Measurements from ENCODE around the gene PCSK5.
A peak's percentile ranks its signal among the peaks of the same experiment; 100 is the strongest.

PCSK5 gene

GRCh38 chr9:75890472-75891276, at the start of gene PCSK5:
PCSK5 (plus strand) TSS chr9:75890673; CDS start chr9:75891182, 509 bp downstream.
- H3K4me3 ChIP-seq (ENCODE audit: low read length), result peak within 1 kb of the TSS; percentile 75
- peak; percentile 93 for DNase-seq (ENCODE audit: low read depth)
- TF ChIP-seq CTCF (IDR thresholded peaks at IDR 0.05; ENCODE audit: insufficient read depth, low read depth, low read length, missing control alignments), result no peak

GRCh38 chr9:75844321-75844720, 46.2 kb upstream of the PCSK5 start:
- TF ChIP-seq CTCF (IDR thresholded peaks at IDR 0.05; ENCODE audit: insufficient read depth, low read depth, low read length, missing control alignments), result no peak
- no peak overlapping the region for H3K4me3 ChIP-seq (ENCODE audit: low read length)
- DNase-seq (ENCODE audit: low read depth), result no peak

GRCh38 chr9:75845806-75846205, 44.7 kb upstream of the PCSK5 start:
- TF ChIP-seq CTCF (IDR thresholded peaks at IDR 0.05; ENCODE audit: insufficient read depth, low read depth, low read length, missing control alignments), result no peak
- no peak overlapping the region for H3K4me3 ChIP-seq (ENCODE audit: low read length)
- DNase-seq (ENCODE audit: low read depth), result no peak

GRCh38 chr9:75847085-75847484, 43.4 kb upstream of the PCSK5 start:
- DNase-seq (ENCODE audit: low read depth), result no peak
- no peak for TF ChIP-seq CTCF (IDR thresholded peaks at IDR 0.05; ENCODE audit: insufficient read depth, low read depth, low read length, missing control alignments)
- H3K4me3 ChIP-seq (ENCODE audit: low read length), result no peak overlapping the region

GRCh38 chr9:75850459-75851200, 39.8 kb upstream of the PCSK5 start:
- TF ChIP-seq CTCF (IDR thresholded peaks at IDR 0.05; ENCODE audit: insufficient read depth, low read depth, low read length, missing control alignments), result no peak
- DNase-seq (ENCODE audit: low read depth), result peak; percentile 23
- H3K4me3 ChIP-seq (ENCODE audit: low read length), result no peak overlapping the region

GRCh38 chr9:75851917-75852316, 38.6 kb upstream of the PCSK5 start:
- no peak overlapping the region for H3K4me3 ChIP-seq (ENCODE audit: low read length)
- no peak for TF ChIP-seq CTCF (IDR thresholded peaks at IDR 0.05; ENCODE audit: insufficient read depth, low read depth, low read length, missing control alignments)

More at GRCh38 chr9:75851917-75852316, 38.6 kb upstream of the PCSK5 start:
- no peak for DNase-seq (ENCODE audit: low read depth)

Data from epithelial cell of esophagus (primary cell).